HEK293 (cell line): ENCODE results near the gene CBY1.

ENCODE experiments used
- CTCF ChIA-PET: fragments of 350-600 bp; formaldehyde crosslinking; extraction: SDS; loops from one replicate; lab custom pipeline; 2021; ENCODE audit warnings: antibody characterized with exemption; lab: Yijun Ruan, JAX
- POLR2A ChIA-PET: fragments of 300-600 bp; formaldehyde crosslinking; extraction: SDS; loops from one replicate; lab custom pipeline; 2020; ENCODE audit warnings: antibody characterized with exemption, inconsistent platforms; lab: Yijun Ruan, JAX
- H3K27ac ChIP-seq: fragments of 200-500 bp; sonication (Bioruptor generic); 2 replicates; pipeline ENCODE4 v1.5.1; 2014; ENCODE audit warnings: low read depth, low read length, control low read depth, inconsistent platforms; ENCODE audit errors: extremely low read depth
- H3K36me3 ChIP-seq, 2 experiments: fragments of 200-500 bp in 1 of 2; sonication (Bioruptor generic) in 1 of 2; 1 replicate in 1 of 2; 2 replicates in 1 of 2; pipeline ENCODE4 v1.5.1; 2014 to 2017; ENCODE audit warnings: inconsistent platforms in 2 of 2, low read length in 2 of 2; ENCODE audit not compliant: control insufficient read depth in 2 of 2, insufficient read depth in 1 of 2
- H3K4me1 ChIP-seq: fragments of 200-500 bp; sonication (Bioruptor generic); 2 replicates; pipeline ENCODE4 v1.5.1; 2014; ENCODE audit warnings: mild to moderate bottlenecking, low read length, inconsistent platforms; ENCODE audit not compliant: control insufficient read depth, insufficient read depth
- H3K4me3 ChIP-seq: 2 replicates; pipeline ENCODE4 v1.5.1; 2011; ENCODE audit warnings: low read depth, mild to moderate bottlenecking, control low read depth, low read length, moderate library complexity
- H3K9me3 ChIP-seq: fragments of 200-500 bp; sonication (Bioruptor generic); 2 replicates; pipeline ENCODE4 v1.5.1; 2014; ENCODE audit warnings: low read depth, low read length, inconsistent platforms; ENCODE audit not compliant: control insufficient read depth, insufficient read depth
- HOXC10 ChIP-seq: sonication (generic); formaldehyde crosslinking; IDR thresholded peaks from 2 replicates; pipeline ENCODE4 v1.8.1; 2023; ENCODE audit warnings: mild to moderate bottlenecking, missing genetic modification reagents
- KLF1 ChIP-seq: fragments of 450-650 bp; formaldehyde crosslinking; IDR thresholded peaks from 2 replicates; pipeline ENCODE4 v1.5.1; 2016; ENCODE audit warnings: missing biosample characterization, missing genetic modification characterization
- KLF16 ChIP-seq: fragments of 450-650 bp; formaldehyde crosslinking; IDR thresholded peaks from 2 replicates; pipeline ENCODE4 v1.5.1; 2017; ENCODE audit warnings: missing biosample characterization, missing genetic modification characterization
- KLF8 ChIP-seq: fragments of 450-650 bp; formaldehyde crosslinking; IDR thresholded peaks from 2 replicates; pipeline ENCODE4 v1.5.1; 2016; ENCODE audit warnings: missing biosample characterization, missing genetic modification characterization
- SCRT2 ChIP-seq: fragments of 450-650 bp; formaldehyde crosslinking; IDR thresholded peaks from 2 replicates; pipeline ENCODE4 v1.5.1; 2016; ENCODE audit warnings: missing biosample characterization, missing genetic modification characterization
- WT1 ChIP-seq: fragments of 450-650 bp; formaldehyde crosslinking; IDR thresholded peaks from 2 replicates; pipeline ENCODE4 v1.5.1; 2016; ENCODE audit warnings: missing biosample characterization, missing genetic modification characterization
- ZBTB21 ChIP-seq: fragments of 450-650 bp; formaldehyde crosslinking; IDR thresholded peaks from 2 replicates; pipeline ENCODE4 v1.5.1; 2017; ENCODE audit warnings: missing biosample characterization, missing genetic modification characterization
- ZBTB48 ChIP-seq: fragments of 450-650 bp; formaldehyde crosslinking; IDR thresholded peaks from 2 replicates; pipeline ENCODE4 v1.5.1; 2016; ENCODE audit warnings: missing biosample characterization, missing genetic modification characterization
- ZNF211 ChIP-seq: fragments of 450-650 bp; formaldehyde crosslinking; IDR thresholded peaks from 2 replicates; pipeline ENCODE4 v1.5.1; 2016; ENCODE audit warnings: low read depth, missing biosample characterization, missing genetic modification characterization
- ZNF274 ChIP-seq, 2 experiments: fragments of 200-500 bp in 1 of 2; fragments of 450-650 bp in 1 of 2; sonication (Bioruptor generic) in 1 of 2; formaldehyde crosslinking in 1 of 2; IDR thresholded peaks; 2 replicates each; pipeline versions ENCODE4 v1.5.1 to v1.6.1; 2014 to 2016; ENCODE audit warnings: borderline replicate concordance in 1 of 2, inconsistent platforms in 1 of 2, low read length in 1 of 2, missing biosample characterization in 1 of 2, missing genetic modification characterization in 1 of 2
- ZNF416 ChIP-seq: fragments of 450-650 bp; formaldehyde crosslinking; IDR thresholded peaks from 2 replicates; pipeline ENCODE4 v1.5.1; 2016; ENCODE audit warnings: missing biosample characterization, missing genetic modification characterization
- ZNF433 ChIP-seq: fragments of 450-650 bp; formaldehyde crosslinking; IDR thresholded peaks from 2 replicates; pipeline ENCODE4 v1.5.1; 2016; ENCODE audit warnings: missing biosample characterization, missing genetic modification characterization, low read depth
- ZNF560 ChIP-seq: fragments of 450-650 bp; formaldehyde crosslinking; IDR thresholded peaks from 2 replicates; pipeline ENCODE4 v1.5.1; 2017; ENCODE audit warnings: missing biosample characterization, missing genetic modification characterization, borderline replicate concordance
- ZNF658 ChIP-seq: fragments of 450-650 bp; formaldehyde crosslinking; IDR thresholded peaks from 2 replicates; pipeline ENCODE4; 2016; ENCODE audit warnings: missing biosample characterization, missing genetic modification characterization
- TF ChIP-seq, protein P1 (sequence below): fragments of 450-650 bp; formaldehyde crosslinking; IDR thresholded peaks from 2 replicates; pipeline ENCODE4 v1.5.1; 2016; ENCODE audit warnings: missing biosample characterization, missing genetic modification characterization
- TF ChIP-seq, protein P2 (sequence below): fragments of 450-650 bp; formaldehyde crosslinking; IDR thresholded peaks from 2 replicates; pipeline ENCODE4 v1.5.1; 2016; ENCODE audit warnings: missing biosample characterization, missing genetic modification characterization, low read depth
- TF ChIP-seq, protein P3 (sequence below): IDR thresholded peaks from 2 replicates; pipeline ENCODE4 v1.6.1; 2011; ENCODE audit warnings: mild to moderate bottlenecking, low read depth, low read length, borderline replicate concordance
- TF ChIP-seq, protein P4 (sequence below): fragments of 450-650 bp; formaldehyde crosslinking; IDR thresholded peaks from 2 replicates; pipeline ENCODE4 v1.5.1; 2016; ENCODE audit warnings: missing biosample characterization, missing genetic modification characterization

CBY1 gene

DNA sequence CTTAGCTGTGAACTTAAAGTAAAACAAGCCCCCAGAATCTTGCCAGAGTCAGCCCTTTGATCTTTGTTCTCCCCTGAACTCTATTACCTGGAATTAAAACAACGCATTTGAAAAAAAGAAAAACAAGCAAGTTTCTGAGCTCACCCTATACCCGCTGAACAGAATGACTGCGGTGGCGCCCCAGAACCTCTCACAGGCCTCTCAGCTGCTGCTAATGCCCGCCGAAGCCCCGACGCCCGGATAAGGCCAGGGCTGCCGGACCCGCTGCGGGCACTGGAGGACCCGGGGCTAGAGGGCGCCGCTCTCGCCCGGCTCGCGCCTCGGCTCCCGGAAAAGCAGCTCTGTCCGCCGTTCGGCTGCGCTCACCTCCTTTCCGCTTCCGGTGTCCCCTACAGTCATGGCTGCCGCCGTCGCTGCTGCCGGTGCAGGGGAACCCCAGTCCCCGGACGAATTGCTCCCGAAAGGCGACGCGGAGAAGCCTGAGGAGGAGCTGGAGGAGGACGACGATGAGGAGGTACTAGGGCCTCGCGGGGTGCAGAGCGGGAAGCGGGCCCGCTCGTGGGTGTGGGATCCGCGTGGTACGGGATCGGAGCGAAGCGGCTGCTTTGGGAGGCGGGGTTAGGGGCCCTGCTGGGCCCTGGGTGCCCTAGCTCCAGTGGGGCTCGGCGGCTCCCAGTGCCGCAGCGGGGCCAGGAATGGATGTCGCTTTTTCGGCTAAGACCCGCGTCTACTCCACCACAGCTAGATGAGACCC, 25.3 kb downstream of the CBY1 start, which contains the start of gene TOMM22 (continued):
- TF ChIP-seq, protein P1, sequence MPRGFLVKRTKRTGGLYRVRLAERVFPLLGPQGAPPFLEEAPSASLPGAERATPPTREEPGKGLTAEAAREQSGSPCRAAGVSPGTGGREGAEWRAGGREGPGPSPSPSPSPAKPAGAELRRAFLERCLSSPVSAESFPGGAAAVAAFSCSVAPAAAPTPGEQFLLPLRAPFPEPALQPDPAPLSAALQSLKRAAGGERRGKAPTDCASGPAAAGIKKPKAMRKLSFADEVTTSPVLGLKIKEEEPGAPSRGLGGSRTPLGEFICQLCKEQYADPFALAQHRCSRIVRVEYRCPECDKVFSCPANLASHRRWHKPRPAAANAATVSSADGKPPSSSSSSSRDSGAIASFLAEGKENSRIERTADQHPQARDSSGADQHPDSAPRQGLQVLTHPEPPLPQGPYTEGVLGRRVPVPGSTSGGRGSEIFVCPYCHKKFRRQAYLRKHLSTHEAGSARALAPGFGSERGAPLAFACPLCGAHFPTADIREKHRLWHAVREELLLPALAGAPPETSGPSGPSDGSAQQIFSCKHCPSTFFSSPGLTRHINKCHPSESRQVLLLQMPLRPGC, result peak; percentile 68
- TF ChIP-seq HOXC10 (CRISPR knock-in tag) (no peak), ZBTB48 (tag by site-specific recombination) (peak; percentile 98), SCRT2 (tag by site-specific recombination) (peak; percentile 11; the same call in 1 of the 2 replicates), KLF8 (tag by site-specific recombination) (peak; percentile 79), ZNF274 (IDR thresholded peaks at IDR 0.05; ENCODE audit: low read length) (no peak), ZNF274 (tag by site-specific recombination; IDR thresholded peaks at IDR 0.05; ENCODE audit: borderline replicate concordance) (no peak), ZNF416 (no peak), ZBTB21 (tag by site-specific recombination) (peak; percentile 75; the same call in 1 of the 2 replicates), ZNF658 (tag by site-specific recombination) (no peak), KLF16 (peak; percentile 94), ZNF560 (tag by site-specific recombination) (no peak), WT1 (tag by site-specific recombination) (peak; percentile 24; the same call in 1 of the 2 replicates), ZNF211 (no peak)
- TF ChIP-seq, protein P2, sequence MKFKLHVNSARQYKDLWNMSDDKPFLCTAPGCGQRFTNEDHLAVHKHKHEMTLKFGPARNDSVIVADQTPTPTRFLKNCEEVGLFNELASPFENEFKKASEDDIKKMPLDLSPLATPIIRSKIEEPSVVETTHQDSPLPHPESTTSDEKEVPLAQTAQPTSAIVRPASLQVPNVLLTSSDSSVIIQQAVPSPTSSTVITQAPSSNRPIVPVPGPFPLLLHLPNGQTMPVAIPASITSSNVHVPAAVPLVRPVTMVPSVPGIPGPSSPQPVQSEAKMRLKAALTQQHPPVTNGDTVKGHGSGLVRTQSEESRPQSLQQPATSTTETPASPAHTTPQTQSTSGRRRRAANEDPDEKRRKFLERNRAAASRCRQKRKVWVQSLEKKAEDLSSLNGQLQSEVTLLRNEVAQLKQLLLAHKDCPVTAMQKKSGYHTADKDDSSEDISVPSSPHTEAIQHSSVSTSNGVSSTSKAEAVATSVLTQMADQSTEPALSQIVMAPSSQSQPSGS (tag by site-specific recombination), result 0 out of 2 replicates have a peak, but pooled peaks have one; percentile 8
- TF ChIP-seq, protein P3, sequence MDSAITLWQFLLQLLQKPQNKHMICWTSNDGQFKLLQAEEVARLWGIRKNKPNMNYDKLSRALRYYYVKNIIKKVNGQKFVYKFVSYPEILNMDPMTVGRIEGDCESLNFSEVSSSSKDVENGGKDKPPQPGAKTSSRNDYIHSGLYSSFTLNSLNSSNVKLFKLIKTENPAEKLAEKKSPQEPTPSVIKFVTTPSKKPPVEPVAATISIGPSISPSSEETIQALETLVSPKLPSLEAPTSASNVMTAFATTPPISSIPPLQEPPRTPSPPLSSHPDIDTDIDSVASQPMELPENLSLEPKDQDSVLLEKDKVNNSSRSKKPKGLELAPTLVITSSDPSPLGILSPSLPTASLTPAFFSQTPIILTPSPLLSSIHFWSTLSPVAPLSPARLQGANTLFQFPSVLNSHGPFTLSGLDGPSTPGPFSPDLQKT, result peak; percentile 78; the same call in 1 of the 2 replicates
- TF ChIP-seq, protein P4, sequence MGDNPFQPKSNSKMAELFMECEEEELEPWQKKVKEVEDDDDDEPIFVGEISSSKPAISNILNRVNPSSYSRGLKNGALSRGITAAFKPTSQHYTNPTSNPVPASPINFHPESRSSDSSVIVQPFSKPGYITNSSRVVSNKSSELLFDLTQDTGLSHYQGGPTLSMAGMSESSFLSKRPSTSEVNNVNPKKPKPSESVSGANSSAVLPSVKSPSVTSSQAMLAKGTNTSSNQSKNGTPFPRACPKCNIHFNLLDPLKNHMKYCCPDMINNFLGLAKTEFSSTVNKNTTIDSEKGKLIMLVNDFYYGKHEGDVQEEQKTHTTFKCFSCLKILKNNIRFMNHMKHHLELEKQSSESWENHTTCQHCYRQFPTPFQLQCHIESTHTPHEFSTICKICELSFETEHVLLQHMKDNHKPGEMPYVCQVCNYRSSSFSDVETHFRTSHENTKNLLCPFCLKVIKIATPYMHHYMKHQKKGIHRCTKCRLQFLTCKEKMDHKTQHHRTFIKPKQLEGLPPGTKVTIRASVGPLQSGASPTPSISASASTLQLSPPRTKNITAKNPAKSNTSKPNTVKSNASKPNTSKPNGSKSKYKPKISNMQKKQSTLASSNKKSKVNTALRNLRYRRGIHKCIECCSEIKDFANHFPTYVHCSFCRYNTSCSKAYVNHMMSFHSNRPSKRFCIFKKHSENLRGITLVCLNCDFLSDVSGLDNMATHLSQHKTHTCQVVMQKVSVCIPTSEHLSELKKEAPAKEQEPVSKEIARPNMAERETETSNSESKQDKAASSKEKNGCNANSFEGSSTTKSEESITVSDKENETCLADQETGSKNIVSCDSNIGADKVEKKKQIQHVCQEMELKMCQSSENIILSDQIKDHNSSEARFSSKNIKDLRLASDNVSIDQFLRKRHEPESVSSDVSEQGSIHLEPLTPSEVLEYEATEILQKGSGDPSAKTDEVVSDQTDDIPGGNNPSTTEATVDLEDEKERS, result peak; percentile 86

DNA sequence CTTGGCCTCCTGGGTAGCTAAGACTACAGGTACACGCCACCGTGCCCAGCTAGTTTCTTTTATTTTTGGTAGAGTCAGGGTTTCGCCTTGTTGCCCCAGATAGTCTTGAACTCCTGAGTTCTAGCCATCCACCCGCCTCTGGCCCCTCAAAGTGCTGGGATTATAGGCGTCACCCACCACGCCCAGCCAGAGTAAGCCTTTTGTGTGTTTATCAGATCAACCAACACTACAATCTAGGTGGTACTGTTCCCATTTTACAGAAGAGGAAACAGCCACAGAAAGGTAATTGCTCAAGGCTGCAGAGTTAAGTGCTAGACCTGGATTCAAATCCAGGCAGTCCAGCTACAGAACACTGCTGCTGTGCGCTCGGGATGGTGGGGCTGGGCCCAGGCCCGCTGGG, 28.5 kb downstream of the CBY1 start:
- no peaks in the 10 kb centered on the region for H3K9me3 ChIP-seq
- peaks cover 34 to 73% of the 10 kb centered on the region in 2 experiments for H3K36me3 ChIP-seq
- H3K4me3 ChIP-seq, result no peak overlapping the region
- H3K27ac ChIP-seq, result no peak overlapping the region
- peak; percentile 82 for TF ChIP-seq KLF1 (tag by site-specific recombination)
- TF ChIP-seq ZNF433 (tag by site-specific recombination), result no peak
- CTCF ChIA-PET, result no interaction called here
- POLR2A ChIA-PET, result no interaction called here
- no peaks in the 10 kb centered on the region for H3K4me1 ChIP-seq
